GM19099 (cell line): ENCODE data around the gene PAWR.

Experiments
- POLR2A ChIP-seq: IDR thresholded peaks from 3 replicates; pipeline ENCODE4 v1.6.1; 2011; ENCODE audit warnings: low read depth; ENCODE audit not compliant: insufficient read length; ENCODE audit errors: extremely low read depth

Gene PAWR

DNA sequence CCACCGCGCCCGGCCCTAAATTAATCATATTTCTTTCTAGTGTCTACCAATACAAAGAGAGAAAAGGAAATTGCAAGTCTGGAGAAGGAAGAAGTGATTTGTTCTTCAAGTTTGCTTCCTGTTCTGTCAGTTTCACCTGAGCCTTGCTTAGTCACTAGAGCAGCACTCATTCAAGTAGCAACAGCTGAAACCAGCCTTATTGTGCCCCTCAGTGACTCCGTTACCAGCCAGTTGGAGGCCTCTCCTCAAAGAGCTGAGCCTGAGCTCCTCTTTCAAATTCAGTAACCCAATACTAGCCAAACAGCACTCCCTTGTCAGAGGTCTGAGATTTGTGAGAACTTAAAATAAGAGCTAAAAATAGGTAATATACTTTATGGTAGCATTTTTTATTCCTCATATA is 17.4 kb downstream of the PAWR start:
- TF ChIP-seq POLR2A, result no peak

DNA sequence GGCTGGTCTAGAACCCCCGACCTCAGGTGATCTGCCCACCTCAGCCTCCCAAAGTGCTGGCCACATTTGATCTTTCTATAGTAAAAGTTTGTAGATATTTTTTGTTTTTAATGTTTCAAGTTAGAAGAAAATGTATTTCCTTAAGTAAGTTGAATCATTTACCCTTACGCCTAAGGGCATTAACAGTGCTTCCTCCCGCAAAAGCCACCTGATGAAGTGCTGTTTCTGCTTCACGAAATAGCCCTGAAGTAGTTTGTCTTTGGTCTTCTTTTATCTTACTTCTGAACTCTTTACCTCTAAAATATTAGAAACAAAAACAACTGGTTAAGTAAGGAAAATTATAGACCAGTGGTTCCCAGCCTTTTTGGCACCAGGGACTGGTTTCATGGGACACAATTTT is 22.7 kb downstream of the PAWR start:
- TF ChIP-seq POLR2A, result no peak

DNA sequence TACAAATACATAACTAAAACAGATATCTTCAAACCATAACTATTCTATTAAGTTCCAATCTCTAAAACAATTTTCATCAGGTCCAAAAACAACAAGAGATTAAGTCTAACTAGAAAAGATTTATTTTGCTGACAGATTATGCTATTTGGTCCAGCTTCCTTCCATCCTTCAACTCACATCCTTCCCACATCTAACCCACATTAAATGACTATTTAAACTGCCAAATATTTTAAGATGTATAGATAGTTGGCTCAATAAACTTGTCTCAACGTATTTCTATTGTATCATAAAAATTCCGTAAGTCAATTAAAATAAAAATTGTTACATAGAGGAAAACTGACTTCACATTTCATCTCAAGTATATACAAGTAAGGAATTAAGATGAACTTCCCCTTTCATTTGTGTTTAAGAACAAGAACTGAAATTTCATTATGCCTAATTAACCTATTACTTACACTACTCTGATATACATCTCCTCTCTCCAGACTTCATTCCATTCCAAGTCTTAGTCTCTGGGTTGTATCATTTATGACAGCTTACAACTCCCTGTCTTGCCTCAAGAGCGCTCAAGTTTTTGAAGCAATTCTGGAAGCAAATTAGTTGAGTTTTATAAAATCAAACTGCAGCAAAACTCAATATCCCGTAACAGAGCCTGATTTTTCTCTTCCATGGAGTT is 25.4 kb downstream of the PAWR start:
- no peak for TF ChIP-seq POLR2A

DNA sequence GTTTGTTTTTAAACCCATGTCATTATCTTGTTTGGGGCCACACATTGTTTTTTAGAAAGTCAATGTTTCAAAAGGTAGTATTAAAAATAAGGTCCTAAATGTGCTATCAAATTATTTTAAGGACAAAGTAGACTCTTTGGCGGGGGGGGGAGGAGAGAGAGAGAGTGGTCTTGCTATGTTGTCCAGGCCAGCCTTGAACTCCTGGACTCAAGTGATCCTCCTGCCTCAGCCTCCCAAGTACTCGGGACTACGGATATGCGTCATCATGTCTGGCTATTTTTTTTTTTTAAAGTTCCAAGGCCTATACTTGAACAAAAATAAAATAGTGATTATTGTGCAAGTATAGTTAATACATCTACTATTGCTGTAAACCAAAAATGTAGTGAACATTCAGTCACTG is 26.2 kb downstream of the PAWR start:
- no peak for TF ChIP-seq POLR2A

DNA sequence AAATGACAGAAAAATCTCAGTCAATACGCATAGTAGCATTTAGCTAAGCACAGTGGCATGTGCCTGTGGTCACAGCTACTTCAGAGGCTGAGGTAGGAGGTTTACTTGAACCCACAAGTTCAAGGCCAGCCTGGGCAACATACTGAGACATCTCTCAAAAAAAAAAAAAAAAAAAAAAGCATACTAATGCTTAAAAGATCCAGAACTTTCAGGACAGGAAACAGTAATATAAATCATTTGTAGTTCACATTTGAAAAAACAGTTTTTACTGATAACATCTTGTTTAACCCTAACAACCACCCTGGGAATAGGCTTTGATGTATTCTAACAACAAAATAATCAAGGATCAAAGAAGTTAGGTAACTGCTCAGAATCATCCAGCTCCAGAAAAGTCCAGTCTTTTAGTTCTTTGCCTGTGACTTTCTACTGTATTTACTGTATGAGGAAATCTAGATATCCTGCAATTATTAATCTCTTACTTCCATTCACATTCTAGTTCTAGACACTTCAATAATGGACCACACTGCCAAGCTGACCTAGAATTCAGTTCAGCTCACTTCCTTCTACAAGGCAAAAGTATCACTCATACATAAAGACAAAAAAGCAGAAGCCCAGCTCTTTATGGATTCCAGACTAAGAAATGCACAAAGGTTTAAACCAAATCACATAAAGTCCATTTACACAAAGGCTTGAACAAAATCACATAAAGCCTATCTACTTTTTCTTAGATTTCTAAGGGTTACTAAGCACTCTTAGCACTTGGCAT is 28.5 kb downstream of the PAWR start:
- TF ChIP-seq POLR2A, result no peak

DNA sequence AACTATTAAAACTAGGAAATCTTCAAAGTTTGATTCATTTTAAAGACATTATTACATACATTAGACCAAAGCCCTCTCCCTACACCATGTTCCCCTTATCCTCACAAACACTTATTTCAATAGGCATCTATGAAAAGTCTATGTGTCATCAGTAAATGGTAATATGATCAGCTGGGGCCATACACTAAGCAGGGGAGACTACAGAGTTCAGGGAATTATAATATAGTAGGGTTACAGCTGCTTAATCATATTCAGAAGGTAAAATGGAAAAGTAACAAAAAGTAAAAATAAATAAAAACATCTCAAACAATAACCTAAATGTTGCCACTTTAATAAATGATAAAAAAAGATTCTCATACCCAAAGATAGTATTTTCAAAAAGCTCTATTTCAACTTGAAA is 29.1 kb downstream of the PAWR start:
- no peak for TF ChIP-seq POLR2A

DNA sequence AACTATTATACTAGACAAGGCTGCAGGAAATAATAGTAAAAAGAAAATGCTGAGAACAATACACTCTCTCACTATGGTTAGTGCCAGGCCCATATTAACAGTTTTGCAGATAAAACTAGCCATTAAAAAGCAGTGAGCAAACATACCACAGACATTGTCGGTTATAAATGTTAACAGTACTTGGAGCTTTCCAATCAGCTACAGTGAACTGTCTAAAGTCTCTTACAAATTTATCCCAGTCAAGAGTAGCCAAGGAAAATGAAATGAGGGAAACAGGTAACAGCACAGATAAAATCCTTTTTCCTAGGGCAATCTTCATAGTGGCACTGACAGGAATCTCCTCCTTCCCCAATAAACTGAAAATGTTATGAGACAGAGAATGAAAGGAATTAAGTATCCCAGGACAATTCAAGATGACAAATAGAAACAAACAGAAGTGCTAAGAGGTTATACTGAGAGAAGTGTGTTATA is 30.8 kb downstream of the PAWR start:
- TF ChIP-seq POLR2A, result no peak

DNA sequence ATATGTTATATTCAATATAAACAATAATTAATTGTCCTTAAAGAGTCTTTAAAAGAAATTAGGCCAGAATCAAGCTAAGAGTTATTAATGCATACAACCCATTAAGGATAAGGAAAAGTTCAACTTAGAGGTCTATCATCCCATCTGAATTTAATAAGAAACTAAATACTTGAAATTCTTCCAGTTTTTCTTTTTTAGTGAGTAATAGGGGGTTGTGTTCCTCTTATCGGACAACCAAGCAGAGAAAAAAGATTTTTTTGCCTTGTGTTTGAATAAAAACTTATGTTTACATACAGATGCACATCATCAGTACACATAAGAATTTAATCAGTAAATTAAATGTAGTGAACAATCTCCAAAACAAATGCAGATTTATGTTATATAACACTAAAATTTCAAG is 32.5 kb downstream of the PAWR start:
- TF ChIP-seq POLR2A, result no peak

DNA sequence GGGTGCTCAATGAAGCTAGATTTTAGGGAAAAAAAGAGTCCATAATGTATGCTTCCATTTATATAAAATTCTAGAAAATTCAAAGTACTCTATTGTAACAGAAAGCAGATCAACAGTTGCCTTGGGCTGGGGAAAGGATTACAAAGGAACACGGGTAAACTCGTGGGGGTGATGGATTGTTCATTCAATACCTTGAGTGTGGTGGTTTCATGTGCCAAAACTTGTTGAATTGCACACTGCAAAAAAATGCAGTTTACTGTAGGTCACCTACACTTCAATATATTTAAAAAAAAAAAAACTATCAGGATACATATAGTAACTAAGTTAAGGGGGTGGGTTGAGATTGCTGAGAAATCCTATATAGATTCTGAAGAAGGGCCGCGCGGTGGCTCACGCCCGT is 33.6 kb downstream of the PAWR start:
- no peak for TF ChIP-seq POLR2A

DNA sequence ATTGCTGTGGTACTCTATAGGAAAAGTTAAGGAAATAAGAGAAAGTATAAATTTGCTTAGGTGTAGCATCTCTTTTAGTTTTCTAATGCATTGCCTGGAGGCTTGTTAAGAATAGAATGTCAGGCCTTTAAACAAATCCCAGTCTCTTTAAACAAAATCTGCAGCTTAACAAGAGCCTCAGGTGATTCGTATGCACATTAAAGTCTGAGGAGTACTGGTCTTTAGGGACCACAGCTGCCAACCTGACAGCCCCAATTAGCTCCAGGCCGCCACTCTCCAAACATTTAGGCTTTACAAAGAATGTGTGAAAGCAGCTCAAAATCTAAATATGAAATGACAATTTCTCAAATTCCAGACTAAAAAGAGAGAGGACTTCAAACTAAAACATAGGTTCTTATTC is 35.7 kb downstream of the PAWR start:
- no peak for TF ChIP-seq POLR2A

DNA sequence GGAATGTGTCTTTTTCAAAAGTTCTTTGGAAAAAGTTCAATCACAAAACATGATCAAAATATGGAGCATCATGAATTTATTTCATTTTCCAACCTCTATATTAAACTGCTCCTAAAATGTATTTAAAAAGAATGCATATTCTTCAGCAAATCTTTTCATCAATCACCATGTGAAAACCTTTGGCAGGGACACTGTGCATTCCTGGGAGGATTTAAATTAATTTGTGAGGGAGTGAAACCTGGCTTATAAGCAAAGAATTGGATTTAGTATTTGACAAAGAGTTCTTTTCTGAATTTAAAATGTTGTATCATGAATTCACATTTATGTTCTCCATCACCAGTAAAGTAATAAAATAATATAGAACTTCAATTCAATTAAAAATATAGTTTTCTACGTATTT is 38.2 kb downstream of the PAWR start:
- no peak for TF ChIP-seq POLR2A

DNA sequence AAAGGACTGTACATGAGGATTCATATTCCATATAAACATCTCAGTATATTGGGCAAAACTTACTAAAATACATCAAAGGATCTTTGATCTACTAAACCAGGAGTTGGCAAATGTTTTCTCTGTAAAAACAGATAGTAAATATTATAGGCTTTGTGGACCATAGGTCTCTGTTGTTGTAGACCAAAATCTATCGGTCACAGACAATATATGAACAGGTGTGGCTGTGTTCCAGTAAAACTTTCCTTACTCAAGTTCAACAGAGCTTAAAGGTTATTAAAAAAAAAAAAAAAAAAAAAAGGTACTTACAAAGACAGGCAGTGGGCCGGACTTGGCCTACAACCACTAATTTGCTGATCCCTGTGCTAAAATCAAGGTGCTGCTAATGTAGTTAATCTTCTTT is 40.3 kb downstream of the PAWR start:
- TF ChIP-seq POLR2A, result no peak

DNA sequence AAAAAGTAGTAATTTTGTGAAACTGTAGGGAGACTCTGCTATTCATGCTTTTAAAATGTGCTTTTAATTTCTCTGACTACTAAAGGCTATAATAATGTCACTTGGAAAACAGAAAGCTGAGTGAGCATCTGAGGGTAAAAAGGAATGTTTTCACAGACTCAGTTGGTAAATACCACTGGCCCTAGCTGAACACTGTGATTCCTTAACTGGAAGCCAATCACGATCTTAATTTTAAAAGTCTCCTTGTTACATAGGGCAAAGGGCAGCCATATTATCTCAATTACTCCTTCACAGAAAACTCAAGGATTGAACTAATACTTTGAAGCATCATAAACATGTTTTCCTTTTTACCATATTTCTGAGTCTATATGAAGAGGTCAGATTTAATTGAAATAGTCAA is 41.9 kb downstream of the PAWR start:
- TF ChIP-seq POLR2A, result no peak

DNA sequence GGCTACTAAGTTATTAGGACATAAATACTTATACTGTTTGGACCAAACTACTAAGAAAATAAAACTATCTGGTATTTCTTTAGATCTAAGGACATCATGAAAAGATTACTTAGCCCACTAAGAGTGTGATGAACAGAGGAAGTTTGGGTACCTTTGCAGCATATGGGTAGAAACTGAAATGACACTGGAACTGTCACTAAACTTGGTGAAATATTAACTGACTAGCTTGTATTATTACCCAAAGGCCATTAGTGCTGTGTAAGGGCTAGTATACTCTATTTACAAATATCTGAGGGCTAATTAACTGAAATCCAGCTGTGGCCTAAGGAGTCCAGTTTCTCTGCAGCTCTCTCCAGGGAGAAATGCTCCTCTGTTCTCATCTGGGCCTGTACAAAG is 45.5 kb downstream of the PAWR start:
- TF ChIP-seq POLR2A, result no peak

DNA sequence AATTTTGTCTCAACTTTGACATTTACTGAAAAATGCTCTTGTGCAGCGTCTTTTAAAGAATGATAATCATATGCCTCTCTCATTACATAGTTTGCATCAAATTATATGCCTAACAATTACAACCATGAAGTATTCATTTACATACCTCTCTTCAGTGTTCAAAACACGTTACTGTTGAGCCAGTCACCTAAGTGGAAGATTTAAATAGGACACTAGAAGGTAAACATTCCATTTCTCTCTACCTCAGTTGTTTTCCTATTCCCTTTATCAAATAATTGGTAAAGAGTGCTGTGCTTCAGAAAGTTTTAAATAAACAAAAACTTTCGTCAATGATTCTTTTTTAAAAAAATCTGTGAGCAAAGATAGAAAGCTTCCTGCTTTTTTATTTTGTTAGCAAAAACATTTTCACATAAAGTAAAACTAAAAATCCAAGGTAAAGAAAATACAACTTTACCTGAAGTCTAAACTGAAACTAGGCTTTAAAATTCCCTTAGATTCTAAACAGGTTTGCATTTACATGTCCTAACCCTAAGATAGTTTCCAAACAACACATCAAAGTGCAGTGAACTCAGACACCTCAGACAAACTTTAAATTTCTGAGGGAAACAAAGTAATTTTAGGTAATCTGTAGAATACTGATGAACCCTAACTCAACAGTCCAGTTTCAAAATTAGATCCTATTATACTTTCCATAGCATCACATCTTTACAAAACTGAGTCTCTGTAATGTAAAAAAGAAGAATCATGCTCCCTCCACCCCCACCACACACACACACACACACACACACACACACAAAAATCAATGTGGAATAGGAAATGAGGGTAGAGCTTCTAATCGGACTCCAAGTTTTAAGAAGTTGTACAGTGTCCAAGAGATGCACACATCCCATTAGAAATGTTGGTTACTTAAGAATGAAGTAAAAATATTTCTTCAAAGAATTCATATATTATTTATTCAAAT is 46.2 kb downstream of the PAWR start:
- no peak for TF ChIP-seq POLR2A

DNA sequence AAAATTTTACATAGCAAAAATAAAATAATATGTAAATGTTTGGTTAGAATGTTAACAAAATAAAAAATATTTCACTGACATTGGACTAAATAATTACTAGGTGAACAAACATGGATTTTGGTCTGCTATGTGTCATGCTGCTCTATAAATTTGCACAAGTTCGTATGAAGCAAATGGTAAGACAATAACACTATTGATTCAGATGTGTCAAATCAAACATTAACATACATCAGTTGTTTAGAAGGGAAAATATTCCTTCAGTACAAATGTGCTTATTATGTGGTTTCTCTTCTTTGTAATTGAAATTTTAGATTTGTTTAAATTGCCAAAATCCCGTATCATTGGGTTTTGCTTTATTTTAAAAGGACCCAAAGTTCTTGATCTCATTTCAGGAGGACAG is 46.9 kb downstream of the PAWR start:
- TF ChIP-seq POLR2A, result no peak

DNA sequence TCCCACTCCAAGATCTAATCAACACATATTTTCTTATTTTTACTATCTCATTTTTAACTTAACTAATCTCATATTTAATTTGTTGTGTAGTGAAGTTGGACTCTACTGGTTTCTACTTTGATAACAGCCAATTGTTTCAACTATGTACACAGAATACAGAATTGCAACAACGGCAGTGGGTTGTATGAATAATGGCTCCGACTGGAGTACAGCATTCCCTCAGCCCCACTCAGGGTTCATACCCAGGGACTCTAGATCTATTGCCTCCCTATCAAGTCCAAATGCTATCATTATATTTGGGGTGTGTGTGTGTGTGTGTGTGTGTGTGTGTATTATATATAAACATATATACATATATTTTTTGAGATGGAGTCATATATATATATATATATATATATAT is 52.3 kb downstream of the PAWR start:
- TF ChIP-seq POLR2A, result no peak
